HepG2 (cell line): Measurements from ENCODE around the gene PANX1.

Experiments used
- ESRRA ChIP-seq: sonication (generic); formaldehyde crosslinking; IDR thresholded peaks from 2 replicates; pipeline ENCODE4 v1.5.1; 2020; ENCODE audit warnings: mild to moderate bottlenecking, low read depth, missing genetic modification reagents
- FOXO4 ChIP-seq: sonication (generic); formaldehyde crosslinking; conservative IDR thresholded peaks from 2 replicates; pipeline ENCODE4 v1.8.1; 2023; ENCODE audit warnings: missing genetic modification reagents
- HIC2 ChIP-seq: sonication (generic); formaldehyde crosslinking; IDR thresholded peaks from 2 replicates; pipeline ENCODE4 v1.9.0; 2022; ENCODE audit warnings: low read depth, missing genetic modification reagents
- MYC ChIP-seq: sonication (generic); formaldehyde crosslinking; IDR thresholded peaks from 2 replicates; pipeline ENCODE4 v1.9.0; 2021; ENCODE audit warnings: missing genetic modification reagents, borderline replicate concordance
- TF ChIP-seq, protein P1 (sequence below): sonication (generic); formaldehyde crosslinking; IDR thresholded peaks from 2 replicates; pipeline ENCODE4 v1.4.0; 2020; ENCODE audit warnings: missing genetic modification reagents

DNA sequence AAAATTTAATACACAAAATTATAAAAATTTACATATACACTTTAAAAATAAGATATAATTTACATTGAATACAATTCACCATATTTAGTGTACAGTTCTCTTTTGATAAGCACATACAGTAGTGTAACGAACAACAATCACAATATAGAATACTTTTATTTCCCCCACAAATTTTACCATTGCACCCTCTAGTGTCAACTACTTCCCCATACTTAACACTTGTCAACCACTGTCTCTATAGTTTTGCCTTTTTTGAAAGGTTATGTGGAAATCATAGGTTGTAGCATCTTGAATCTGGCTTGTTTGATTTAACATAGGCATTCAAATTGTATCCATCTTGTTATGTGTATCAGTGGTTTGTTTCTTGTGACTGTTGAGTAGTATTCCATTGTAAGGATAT, 21.3 kb upstream of the PANX1 start:
- TF ChIP-seq MYC (CRISPR knock-in tag) (no peak), ESRRA (CRISPR knock-in tag) (no peak), FOXO4 (CRISPR knock-in tag) (no peak), HIC2 (CRISPR knock-in tag) (no peak)
- TF ChIP-seq, protein P1, sequence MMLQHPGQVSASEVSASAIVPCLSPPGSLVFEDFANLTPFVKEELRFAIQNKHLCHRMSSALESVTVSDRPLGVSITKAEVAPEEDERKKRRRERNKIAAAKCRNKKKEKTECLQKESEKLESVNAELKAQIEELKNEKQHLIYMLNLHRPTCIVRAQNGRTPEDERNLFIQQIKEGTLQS (CRISPR knock-in tag): no peak
